ENCODE results near the gene FPR2. TPM values are rescaled to one million over a fixed set of nuclear protein-coding genes. Genes with fewer than 3 reads are reported as not detected.

Gene FPR2
- total RNA-seq, 2 donors from 2014 or later = 0.21 TPM; not detected in 1

Other genes starting within 250 kb of the FPR2 start
- 1 to 10 TPM in 1 of 2 donors, under 1 TPM in 1; 0.85 to 2.7 TPM for gene SIGLEC6, start 229.5 kb upstream of the FPR2 start, total RNA-seq
- gene ZNF175, start 189.9 kb upstream of the FPR2 start, total RNA-seq = 1 to 10 TPM; 7.7 to 8.0 TPM
- not detected for gene SIGLEC5, start 130.8 kb upstream of the FPR2 start, total RNA-seq
- 1 to 10 TPM in 1 of 2 donors, under 1 TPM in 1; 0.55 to 2.3 TPM for gene SIGLEC14, start 114.4 kb upstream of the FPR2 start, total RNA-seq
- 1 to 10 TPM; 4.1 to 5.2 TPM for gene SPACA6, start 67.8 kb upstream of the FPR2 start, total RNA-seq
- under 1 TPM; 0.21 to 0.28 TPM for gene HAS1, start 37.2 kb upstream of the FPR2 start, total RNA-seq
- 1 to 10 TPM in 1 of 2 donors, under 1 TPM in 1; 0.67 to 1.3 TPM for gene FPR1, start 9.3 kb upstream of the FPR2 start, total RNA-seq
- 1 to 10 TPM; 2.0 to 7.5 TPM for gene FPR3, start 34.0 kb downstream of the FPR2 start, total RNA-seq
- 10 to 100 TPM in 1 of 2 donors, 1 to 10 TPM in 1; 8.7 to 10.0 TPM for gene ZNF577, start 126.8 kb downstream of the FPR2 start, total RNA-seq
- gene ZNF649, start 143.8 kb downstream of the FPR2 start, total RNA-seq = 10 to 100 TPM in 1 of 2 donors, 1 to 10 TPM in 1; 5.5 to 10.0 TPM
- gene ZNF613, start 166.3 kb downstream of the FPR2 start, total RNA-seq = 1 to 10 TPM; 5.5 to 7.2 TPM
- gene ZNF350, start 225.7 kb downstream of the FPR2 start, total RNA-seq = 10 to 100 TPM; 11.6 to 14.6 TPM
- 1 to 10 TPM; 6.3 to 8.5 TPM for gene ZNF615, start 247.0 kb downstream of the FPR2 start, total RNA-seq